HG02885 (cell line): Measurements from ENCODE around the gene GATA5.

Experiments used
- ATAC-seq: cut with Tn5 transposase; IDR thresholded peaks from one replicate; pipeline ENCODE4 v1.9.1; 2021; ENCODE audit warnings: mild to moderate bottlenecking; ENCODE audit not compliant: unreplicated experiment, poor library complexity

Gene GATA5

DNA sequence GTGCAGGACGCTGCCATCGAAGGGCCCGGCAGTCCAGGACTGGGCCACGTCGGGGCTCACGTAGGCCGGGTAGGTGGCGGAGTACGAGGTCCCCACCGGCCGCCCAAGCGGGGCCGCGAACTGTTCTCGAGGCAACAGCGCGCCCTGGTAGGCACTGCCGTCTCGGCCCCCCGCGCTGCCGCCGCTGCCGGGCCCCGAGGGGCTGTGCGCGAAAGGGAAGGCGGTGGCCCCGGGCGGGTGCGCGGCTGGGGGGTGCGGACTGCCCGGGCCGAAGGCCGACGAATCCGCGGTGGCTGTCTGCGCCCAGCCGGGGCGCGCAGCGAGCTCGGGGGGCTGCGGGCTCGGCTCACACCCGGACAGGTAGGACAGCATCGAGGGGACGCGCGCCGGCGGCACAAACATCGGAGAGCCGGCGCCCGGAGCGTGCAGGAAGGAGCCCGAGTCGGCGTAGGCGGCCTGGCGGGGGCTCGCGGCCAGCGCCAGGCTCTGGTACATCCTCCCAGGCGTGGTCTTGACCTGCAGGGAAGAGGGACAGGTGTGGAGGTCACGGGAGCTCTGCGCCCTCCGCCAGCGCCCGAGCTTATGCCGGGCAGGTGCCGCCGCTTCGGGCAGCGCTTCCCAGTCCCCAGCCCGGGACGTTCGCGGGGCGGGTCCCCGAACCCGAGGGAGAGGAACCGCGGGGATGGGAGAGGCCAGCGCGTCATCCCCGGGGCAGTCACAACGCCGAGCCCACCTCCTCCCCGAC, 596 bp downstream of the GATA5 start:
- no peak for ATAC-seq

GRCh38 chr20:62474604-62475026, 1.2 kb downstream of the GATA5 start:
- ATAC-seq: no peak

DNA sequence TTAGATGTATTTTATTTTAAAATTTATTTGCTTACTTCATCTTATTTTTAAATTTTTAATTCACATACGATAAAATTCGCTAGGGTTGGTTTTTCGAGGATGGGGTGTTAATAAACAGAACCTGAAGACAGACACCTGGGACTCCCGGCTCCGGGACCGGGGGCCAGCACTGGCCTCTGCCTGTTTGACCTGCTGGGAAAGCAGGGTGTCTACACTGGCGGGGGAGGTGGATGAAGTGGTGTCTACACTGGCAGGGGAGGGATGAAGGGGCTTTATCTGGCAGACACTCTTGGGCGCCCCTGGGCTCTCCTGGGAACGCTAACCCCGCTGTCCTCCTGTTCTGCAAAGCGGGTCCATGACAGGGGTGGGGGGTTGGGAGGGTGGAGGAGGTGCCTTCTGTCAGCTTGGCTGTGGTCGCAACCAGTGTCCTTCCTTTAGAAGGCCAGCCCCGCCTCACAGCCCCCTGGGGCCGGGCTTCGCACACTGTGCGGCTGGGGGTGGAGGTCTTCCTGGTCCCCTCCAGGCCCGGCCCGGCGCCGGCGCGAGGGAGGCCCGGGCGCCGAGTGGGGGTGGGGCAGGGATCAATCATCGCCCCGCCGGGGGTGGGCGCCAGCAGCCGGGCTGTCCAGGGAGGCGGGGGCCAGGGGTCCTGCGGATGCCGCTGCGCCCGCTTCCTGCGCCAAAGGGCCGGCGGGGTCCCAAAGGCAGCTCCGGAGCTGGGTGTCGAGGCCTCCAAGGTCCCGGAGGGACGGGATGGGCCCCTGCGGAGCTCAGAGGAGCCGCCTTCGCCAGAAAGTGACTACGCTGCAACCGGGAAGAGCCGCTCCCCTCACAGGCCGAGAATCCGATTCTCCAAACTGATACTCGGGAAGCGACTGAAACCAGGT, 1.8 kb downstream of the GATA5 start:
- ATAC-seq: no peak

- no peak for ATAC-seq
Measured at GRCh38 chr20:62472941-62473585, 2.7 kb downstream of the GATA5 start.

- no peak for ATAC-seq
Measured at GRCh38 chr20:62472138-62472940, 3.5 kb downstream of the GATA5 start.

DNA sequence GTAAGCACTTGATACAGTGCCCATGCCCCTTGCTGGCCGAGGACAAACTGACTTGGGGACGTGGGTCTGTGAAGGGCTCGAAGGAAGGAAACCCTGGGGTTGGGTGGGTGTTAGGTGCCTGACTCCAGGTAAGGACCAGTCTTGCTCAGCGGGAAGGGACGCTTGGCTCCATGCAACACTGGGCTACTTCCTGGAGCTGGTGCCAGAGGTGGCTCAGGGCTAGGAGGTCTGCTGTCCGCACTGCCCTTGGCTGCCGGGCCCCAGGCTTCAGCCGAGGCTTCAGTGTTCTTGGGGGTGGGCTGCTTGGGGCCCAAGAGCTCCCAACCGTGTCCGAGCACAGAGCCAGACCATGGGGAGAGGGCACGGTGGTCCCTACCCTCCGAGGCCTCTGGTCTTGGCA, 5.3 kb downstream of the GATA5 start:
- no peak for ATAC-seq

DNA sequence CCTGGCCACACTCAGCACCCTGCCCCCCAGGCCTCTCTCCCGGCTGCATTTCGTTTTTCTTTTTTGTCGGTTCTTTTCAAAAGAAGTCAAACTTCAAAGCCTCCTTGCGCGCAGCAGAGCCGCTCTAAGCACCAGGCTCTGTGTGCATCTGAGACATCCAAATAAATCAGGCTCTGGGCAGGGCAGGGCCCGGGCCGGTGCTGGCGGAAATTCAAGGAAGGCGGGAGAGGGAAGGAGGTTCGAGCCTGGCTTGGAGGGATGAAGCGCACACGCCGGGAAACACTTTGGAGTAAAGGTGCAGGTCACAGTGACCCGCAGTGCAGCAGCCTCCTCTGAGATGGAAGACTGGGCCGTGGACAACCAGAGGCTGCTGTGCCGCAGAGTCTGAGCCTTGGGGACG, 5.8 kb downstream of the GATA5 start:
- ATAC-seq: no peak

GRCh38 chr20:62469352-62469751, 6.4 kb downstream of the GATA5 start:
- no peak for ATAC-seq

- no peak for ATAC-seq
Measured at GRCh38 chr20:62466806-62467537, 8.8 kb downstream of the GATA5 start.

GRCh38 chr20:62466072-62466760, 9.6 kb downstream of the GATA5 start:
- ATAC-seq: no peak

- ATAC-seq: no peak
Measured at GRCh38 chr20:62464990-62465389, 10.8 kb downstream of the GATA5 start.

DNA sequence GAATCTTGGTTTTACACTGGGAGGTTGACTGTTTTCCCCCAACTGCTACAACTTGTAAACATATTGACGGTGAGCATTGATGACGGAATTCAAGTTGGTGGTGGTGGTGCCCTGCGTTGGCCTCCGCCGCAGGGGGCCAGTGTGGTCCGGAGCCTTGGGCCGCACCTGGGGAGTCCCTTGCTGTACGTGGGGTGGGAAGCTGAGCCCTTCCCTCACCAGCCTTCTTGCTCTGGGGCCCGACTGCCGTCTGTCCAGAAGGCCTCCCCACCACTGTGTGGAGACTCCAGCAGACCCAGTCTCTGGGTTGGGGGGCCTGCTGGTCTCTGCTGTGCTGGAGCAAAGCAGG, 11.4 kb downstream of the GATA5 start:
- no peak for ATAC-seq

- ATAC-seq: no peak
Measured at GRCh38 chr20:62463651-62464424, 12.0 kb downstream of the GATA5 start.

- no peak for ATAC-seq
Measured at GRCh38 chr20:62462976-62463592, 12.7 kb downstream of the GATA5 start.

- no peak for ATAC-seq
Measured at GRCh38 chr20:62461834-62462233, 14.0 kb downstream of the GATA5 start.

DNA sequence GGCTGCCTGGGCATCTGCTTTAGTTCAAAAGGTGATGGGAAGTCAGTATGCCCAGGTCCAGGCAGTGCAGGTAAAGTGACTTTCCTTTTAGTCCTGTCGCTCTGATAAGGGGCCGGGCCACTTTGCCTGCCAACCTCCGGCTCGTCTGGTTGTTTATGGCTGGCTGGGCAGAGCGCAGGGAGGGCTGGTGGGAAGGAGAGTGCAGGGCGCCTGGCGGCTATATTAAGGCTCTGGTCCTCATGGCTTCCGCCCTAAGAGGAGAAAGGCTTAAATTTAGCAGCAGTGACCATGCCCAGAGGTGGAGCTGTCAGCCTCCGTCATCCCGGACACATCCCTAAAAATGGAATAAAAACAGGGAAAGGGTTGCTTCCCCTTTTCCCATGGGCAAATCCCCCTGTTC, 14.6 kb downstream of the GATA5 start:
- no peak for ATAC-seq

DNA sequence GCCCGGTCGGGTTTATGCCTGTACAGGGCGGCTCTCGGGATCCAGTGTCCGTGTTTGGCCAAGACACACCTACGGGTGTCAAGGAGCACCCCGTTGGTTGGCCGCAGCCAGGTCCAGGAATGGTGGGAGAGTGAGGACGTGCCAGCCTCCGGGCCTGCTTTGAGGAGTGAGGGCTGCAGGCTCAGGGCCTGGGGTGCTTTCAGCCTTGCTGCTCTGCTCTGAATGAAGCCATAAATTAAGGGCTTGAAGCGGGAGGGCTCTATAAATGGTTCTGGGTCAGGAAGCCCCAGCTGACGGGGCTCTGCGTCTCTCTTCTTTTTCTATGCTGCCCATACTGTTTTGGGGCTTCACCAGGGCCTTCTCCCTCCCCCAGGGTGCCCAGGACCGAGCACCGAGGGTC, 15.1 kb downstream of the GATA5 start:
- no peak for ATAC-seq

DNA sequence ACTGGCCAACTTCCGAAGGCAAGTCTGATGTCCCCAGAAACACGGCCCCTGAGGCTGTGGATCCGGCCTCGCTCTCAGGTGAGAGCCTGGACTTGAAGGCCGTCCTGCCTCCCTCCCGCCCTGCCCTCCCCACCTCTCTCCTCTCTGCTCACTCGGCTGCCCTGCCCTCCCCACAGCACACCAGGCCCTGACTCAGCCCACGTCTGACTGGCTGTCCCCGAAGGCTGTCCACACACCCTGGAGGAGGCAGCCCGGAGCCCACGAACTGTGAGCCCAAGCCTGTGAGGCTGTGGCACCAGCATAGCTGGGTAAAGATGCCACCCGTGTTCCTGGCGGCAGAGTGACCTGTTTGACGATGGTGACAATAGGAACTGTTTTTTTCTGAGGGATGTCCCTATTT, 16.3 kb downstream of the GATA5 start:
- no peak for ATAC-seq
